Hepatocyte (in vitro differentiated cells): ENCODE measurements around the gene ACD.

Experiments used
- CTCF ChIP-seq: fragments of 200-600 bp; sonication (generic); IDR thresholded peaks from 2 replicates; pipeline ENCODE4 v1.5.1; 2016; ENCODE audit warnings: antibody characterized with exemption, mild to moderate bottlenecking; ENCODE audit not compliant: poor library complexity
- EZH2 ChIP-seq: fragments of 200-600 bp; sonication (generic); IDR thresholded peaks from 2 replicates; pipeline ENCODE4 v1.6.1; 2016; ENCODE audit warnings: antibody characterized with exemption, mild to moderate bottlenecking, borderline replicate concordance

DNA sequence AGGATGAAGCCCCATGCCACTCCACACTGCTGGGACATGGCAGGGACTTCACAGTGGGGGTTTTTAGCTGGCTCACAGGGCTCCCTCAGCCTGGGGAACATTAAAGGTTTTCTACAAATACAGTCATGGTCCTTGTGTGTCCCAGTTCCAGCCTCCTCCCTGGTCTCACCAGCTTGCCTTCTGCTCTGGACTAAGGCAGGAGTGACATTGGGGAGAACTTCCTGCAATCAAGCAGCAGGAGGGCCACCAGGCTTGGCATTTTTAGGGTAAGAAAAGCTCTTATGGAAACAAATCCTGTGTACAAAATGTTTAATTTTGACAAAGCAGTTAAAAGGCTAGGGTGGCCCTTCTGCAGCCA lies 2.6 kb upstream of the ACD start:
- TF ChIP-seq CTCF: no peak
- no peak for TF ChIP-seq EZH2
